NCI-H146 (cell line): ENCODE measurements around the gene OR6J1.
"Not testable (repeated sequence)": the region's sequence is repeated elsewhere in the genome, so short reads cannot be mapped to it uniquely, and the experiment has no call there.

Experiments used
- DNase-seq: peaks from one replicate; lab custom pipeline; 2025; lab: John Stamatoyannopoulos, UW

OR6J1 gene

DNA sequence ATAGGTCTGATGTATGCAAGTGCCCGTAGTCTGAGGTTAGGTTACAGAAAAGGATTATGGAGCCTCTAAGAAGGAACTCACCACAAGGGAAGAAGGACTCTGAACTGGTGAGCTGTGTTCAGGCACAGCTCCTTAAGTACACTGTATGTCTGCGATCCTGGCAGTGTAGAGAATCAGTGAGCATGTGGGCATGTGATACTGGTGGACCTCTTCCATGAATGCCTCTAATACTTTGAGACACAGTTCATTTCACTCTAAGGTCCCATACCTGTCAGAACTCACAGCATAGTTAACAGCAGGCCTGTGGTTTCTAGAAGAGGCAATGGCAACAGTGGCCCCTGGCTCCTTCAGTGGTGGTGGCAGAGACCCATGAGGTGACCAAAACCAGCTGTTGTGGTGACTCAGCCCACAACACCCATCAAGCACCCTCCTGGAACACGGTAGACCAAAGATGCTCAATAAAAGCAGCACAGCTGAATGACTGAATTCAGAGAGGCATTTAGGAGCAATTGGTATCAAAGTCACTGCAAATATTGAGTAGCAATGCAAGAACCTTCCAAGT, 6.9 kb upstream of the OR6J1 start:
- no peak for DNase-seq

DNA sequence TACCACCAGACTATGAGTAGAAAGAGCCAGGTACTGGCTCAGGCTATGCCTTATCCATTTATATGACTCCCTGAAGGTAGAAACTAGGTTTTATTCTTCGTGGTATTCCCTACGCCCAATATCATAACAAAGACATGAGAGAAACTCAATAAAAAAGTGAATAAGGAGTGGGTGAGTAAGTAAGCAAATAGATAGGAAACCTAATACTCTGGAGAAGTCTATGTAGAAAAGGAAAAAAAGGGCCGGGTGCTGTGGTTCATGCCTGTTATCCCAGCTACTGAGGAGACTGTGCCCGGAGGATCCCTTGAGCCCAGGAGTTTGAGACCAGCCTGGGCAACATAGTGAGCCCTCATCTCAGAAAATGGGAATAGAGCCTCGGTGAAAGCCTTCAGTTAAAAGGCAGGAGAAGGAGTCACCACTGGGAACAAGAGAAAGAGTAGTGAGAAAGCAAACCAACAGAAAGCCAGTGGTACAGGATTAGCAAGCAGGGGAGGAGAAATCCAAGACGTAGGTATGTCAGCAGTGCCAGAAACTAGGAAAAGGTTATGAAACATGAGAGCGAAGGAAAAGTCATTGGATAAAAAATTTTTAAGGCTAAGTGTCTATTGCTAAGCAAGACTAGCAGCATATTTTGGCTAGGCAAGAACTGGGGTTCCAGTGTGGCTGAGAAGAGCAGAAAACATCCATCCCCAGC, 6.0 kb upstream of the OR6J1 start:
- DNase-seq: no peak

DNA sequence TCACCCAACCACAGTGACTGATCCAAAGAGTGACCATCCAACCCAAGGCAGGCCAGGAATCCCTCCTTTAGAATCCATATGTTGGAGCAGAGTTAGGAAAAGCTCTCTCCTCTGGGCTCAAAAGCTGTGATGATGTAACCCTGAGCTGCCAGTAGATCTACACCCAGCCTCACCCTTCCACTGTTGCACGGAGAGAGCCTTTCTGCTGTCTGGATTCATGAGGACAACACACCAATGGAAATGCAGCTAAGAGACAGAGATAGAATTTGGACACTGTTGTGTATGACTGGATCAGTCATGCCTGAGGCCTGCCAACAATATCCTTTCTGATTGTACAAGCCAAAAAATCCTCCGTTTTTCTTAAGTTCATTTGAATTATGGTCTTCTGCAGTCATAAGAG, 4.4 kb upstream of the OR6J1 start:
- no peak for DNase-seq

GRCh38 chr14:22646570-22647254, 2.6 kb upstream of the OR6J1 start:
- no peak for DNase-seq

DNA sequence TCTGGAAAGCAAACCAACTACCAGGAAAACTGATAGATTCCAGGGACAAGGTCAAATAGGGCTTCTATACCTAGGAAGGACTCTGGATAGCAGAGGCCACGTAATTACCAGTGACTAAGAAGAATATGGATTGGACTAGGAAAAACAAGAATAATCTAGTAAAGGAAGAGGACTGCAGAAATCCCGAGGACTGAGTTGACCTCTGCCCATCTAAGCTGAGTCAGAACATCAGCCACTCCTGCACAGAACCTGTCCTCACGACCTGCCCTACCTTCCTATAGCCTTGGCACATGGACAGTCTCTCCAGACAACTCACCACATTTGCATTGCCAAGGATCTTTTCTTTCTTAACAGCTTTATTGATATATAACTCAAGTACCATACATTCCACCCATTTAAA, 2.3 kb downstream of the OR6J1 start:
- no peak for DNase-seq

DNA sequence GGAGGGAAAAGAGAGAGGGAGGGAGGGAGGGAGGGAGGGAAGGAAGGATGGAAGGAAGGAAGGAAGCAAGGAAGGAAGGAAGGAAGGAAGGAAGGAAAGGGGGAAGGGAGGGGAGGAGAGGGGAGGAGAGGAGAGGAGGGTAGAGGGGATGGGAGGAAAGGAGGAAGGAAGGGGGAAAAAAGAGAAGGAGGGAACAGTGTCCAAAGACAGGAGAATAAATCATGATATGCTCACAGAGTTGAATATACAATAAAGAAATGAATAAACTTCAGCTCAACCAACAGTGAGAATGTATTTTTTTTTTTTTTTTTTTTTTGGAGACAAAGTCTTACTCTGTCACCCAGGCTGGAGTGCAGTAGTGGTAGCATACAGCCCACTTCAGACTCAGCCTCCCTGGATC, 4.0 kb downstream of the OR6J1 start:
- DNase-seq: no peak

DNA sequence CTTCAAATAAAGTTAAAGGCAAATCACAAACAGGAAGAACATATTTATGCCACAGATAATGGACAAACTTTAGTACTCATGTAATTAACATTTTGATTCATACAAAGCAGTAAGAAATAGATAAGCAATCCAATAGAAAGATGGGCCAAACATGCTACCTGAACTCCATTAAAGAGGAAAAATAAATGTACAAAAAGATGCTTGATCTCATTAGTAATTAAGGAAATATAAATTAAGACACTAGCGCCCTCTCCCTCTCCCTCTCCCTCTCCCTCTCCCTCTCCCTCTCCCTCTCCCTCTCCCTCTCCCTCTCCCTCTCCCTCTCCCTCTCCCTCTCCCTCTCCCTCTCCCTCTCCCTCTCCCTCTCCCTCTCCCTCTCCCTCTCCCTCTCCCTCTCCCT, 8.2 kb downstream of the OR6J1 start:
- DNase-seq: not testable (repeated sequence)

GRCh38 chr14:22634233-22634900, 9.8 kb downstream of the OR6J1 start:
- no peak for DNase-seq

GRCh38 chr14:22630486-22630885, 13.7 kb downstream of the OR6J1 start:
- no peak for DNase-seq

GRCh38 chr14:22630066-22630465, 14.1 kb downstream of the OR6J1 start:
- DNase-seq: no peak

- DNase-seq: no peak
Observed at GRCh38 chr14:22629361-22629760, 14.8 kb downstream of the OR6J1 start.

DNA sequence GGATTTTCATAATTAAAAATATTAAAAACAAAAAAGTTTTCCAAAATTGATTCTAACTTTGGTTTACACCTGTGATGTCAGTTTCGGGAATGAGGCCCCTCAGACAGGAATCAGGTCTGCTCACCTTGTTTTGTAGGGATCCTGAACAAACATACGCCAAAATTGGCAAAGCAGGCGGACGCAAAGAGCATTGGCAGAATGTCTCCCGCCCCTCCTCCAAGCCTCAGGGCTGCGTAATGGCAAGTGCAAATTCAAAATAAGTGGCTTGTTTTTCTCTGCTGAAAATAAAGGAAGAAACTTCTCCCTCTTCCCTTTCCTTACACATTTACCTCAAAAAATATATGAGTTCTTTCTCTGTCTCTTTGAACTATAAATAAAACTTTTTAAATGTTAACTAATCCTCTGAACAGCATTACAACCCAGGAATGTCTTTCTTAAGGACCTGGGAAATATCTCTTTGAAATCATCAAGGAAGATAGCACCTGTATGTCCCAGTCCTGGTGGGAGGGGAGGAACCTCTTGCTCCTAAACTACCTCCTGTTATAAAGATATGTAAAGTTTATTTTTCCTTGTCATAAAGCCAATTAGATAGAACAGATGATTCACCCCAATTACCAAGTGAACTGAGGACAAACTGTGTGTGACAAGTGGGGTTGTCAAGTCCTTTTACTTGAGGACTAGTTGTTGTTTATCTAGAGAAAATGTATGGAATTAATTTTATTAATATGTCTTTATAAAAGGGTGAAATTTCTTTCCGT, 16.5 kb downstream of the OR6J1 start:
- DNase-seq: no peak

DNA sequence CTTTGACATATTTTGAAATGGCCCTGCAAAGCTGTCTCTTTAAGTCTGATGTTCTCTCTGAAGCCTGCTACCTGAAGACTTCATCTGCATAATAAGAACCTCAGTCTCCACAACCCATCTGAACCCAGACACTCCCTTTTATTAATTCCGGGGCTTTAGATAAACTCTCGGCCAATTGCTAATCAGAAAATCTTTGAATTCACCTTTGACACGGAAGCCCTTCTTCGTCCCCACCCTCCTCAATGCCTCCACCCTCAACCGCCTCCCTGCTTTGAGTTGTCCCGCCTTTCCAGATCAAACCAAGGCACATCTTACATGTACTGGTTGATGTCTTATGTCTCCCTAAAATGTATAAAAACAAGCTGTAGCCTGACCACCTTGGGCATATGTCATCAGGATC, 17.6 kb downstream of the OR6J1 start:
- DNase-seq: no peak

- DNase-seq: no peak
Observed at GRCh38 chr14:22623047-22623446, 21.1 kb downstream of the OR6J1 start.

GRCh38 chr14:22622255-22622654, 21.9 kb downstream of the OR6J1 start:
- no peak for DNase-seq

DNA sequence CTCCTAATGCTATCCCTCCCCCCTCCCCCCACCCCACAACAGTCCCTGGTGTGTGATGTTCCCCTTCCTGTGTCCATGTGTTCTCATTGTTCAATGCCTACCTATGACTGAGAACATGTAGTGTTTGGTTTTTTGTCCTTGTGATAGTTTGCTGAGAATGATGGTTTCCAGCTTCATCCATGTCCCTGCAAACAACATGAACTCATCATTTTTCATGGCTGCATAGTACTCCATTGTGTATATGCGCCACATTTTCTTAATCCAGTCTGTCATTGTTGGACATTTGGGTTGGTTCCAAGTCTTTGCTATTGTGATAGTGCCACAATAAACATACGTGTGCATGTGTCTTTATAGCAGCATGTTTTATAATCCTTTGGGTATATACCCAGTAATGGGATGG, 28.4 kb downstream of the OR6J1 start:
- not testable (repeated sequence) for DNase-seq

DNA sequence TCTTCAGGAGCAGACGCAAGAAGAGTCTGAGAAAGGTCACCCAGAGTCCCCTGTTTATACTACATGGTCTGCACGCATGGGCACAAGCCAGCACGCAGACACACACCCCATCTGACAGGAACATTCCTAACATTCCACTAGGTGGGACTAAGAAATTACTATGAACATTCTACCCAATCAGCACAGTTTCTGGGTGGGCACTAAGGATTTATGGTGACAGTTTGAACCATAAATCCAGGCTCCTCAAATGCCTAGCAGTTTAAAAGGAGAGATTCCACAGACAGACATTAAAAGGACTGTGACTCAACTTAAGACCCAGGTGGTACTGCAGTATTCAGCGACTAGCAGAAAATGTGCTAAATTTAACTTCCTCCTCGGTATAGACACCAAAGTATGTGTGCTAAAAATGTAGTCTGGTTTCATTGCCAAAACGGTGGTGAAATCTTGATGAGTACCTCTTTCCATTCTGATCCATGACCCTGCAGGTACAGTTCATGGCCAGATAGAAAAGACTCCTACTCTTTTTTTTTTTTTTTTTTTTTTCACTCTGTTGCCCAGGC, 29.8 kb downstream of the OR6J1 start:
- DNase-seq: no peak

GRCh38 chr14:22613736-22614239, 30.4 kb downstream of the OR6J1 start:
- no peak for DNase-seq

- DNase-seq: no peak
Observed at GRCh38 chr14:22613106-22613695, 31.0 kb downstream of the OR6J1 start.

DNA sequence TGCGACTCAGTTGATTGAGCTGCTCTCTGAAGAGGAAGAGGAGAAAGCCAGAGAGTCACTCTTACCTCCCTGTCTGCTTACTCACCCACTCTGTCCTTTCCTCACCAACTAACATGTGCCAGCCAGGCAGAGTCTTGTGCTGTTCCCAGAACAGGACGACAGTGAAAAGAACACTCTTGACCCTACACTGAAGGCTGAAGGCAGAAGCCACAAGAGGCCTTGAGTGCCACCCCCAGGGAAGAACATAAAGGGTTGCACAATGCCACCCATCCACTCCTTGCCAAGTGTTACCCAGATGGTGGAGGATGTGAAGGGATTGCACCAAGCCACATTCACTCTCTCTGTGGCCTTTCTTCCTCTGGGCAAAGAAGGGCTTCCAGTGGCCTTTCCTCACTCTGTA, 33.2 kb downstream of the OR6J1 start:
- DNase-seq: no peak

DNA sequence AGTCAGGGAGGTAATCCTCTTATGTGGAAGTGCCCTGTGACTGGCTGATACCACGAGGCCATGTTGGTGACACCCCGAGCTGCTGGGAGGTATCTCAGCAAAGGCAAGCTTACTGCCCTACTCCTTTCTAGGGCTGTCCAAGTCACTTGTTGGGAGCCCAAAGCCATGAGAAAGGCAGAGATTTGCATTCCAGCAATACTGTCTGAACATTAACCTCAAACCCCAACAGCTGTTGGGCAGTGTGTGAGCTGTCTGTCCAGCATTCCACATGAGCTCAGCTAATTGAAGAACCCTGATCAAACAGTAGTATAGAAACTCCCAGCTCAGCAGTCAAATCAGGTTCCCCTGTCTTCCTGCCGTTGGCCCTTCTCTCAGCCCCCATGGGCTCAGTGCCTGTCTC, 36.9 kb downstream of the OR6J1 start:
- DNase-seq: no peak
